Ecto neural progenitor cell (in vitro differentiated cells): ENCODE data around the gene PAFAH1B2.

Experiments
- DNase-seq: peaks from one replicate; pipeline ENCODE4 v3.0.0-alpha.2; 2018; ENCODE audit warnings: low spot score

The PAFAH1B2 gene

DNA sequence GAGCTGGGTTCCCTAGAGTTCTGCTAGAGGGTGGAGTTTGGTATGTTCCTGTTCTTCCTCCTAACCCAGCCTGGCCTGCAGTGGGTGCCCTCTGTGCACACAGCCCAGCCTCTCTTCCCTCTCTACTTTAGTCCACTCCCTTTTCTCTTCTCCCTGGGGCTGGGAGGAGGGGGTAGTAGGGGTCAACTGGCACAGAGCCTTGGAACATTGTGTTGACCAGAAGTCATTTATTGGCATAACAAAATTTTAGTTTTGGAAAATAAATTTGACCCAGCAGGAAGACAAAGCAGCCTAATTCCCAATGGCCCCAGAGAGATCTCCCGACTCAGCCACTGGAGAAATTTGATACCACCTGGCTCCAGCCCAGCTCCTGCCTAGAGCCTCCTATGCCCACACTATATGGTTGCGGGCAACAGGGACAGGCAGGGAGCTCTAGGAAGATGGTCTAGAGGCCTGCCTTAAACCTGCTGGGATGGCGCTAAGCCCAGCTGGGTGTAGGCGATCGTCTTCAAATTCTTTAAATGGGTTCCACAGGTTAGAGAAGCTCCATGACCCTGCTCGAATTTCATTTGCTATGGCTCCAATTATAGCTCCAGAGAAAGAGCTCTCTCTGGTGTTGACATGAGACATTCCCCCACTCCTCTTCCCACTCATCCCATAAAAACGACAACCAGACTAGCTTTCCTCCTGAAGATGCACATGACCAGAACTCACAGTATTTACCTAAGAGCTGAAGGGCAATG lies 77.9 kb downstream of the PAFAH1B2 start:
- DNase-seq, result no peak

DNA sequence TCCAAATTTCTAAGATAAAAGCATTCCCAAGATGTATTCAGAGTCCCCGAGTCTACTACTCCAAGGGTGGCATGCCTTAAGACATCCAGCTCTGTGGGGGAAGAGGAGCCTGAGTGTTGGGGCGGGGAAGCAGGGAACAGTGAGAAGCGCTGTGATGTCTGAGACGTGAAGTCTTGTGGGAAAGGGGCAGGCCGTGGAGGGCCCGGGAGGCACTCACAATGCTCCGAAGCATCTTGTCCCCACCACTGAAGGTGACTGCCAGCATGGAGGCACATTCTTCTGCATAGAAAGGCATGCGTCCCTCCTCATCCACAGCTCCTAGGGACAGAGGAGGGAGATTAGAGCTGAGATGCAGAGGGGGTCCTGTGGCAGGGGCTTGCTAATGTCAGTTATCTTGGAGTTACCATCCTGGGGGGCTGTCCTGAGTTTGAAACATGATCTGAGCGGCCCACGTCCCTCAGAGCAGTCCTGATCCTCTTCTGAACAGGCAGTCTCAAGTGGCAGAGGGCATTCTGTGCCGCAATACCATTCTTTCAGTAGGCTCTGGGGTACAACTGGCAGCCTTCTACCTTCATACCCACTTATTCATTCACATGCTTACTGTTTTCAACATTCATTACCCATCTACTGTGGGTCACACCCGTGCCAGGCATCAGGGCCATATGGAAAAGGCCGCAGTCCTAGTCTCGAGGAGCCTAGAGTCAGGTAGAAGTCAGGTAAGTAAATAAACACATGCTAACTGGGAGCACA lies 79.1 kb downstream of the PAFAH1B2 start:
- DNase-seq, result no peak

GRCh38 chr11:117223741-117224689 lies 79.9 kb downstream of the PAFAH1B2 start:
- DNase-seq, result no peak

DNA sequence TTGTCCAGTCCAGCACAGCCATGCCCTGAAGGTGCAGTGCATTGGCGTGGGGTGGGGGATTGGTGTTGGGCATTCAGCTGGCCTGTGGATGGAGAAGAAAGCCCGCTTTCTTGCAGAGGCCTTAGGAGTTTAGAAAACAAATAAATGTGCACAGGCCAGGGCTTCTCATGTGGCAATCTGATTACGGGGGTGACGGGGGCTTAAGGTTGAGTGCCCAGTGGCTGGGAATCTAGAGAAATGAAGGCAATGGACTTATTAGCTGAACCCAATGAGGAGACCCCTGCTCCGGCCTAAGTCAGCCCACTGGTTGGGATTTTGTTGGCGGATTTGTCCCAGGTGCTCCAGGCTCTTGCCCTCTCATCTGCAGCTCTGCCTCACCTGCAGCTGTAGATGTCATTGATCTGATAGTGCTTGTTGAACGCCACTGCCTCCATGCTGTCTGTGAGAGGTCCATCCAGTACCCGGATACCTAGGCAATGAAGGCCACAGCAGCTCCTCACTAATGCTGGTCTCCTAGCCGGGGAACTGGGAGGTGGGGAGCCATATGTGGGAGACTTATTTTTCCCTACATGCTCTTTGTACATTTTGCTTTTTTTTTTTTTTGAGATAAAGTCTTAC lies 81.6 kb downstream of the PAFAH1B2 start:
- DNase-seq, result no peak
